ENCODE results near the gene EGLN2. TPM values are rescaled to one million over a fixed set of nuclear protein-coding genes. Genes with fewer than 3 reads are reported as not detected.

The EGLN2 gene
- total and polyA plus RNA-seq, 2 of the 4 experiments (the other 2 are of a cell fraction), result 54.1 to 60.2 TPM

GRCh38 chr19:40776932-40777644 is 21.9 kb upstream of the EGLN2 start:
- no TSS peak for BruUV-seq (replicated peaks)
- Histone ChIP-seq H4K5ac (ENCODE audit: low read depth, low read length) (peak overlapping the region; percentile 60), H3K27ac (ENCODE audit: insufficient read depth, low read length) (peak overlapping the region; percentile 89), H2BK15ac (ENCODE audit: low read depth, low read length) (0 out of 3 replicates have a peak overlapping the region, but pooled peaks have one; percentile 30), H3K36me3 (ENCODE audit: control insufficient read depth, insufficient read depth, low read length) (no peaks in the 10 kb centered on the region), H2AFZ (replicated peaks; ENCODE audit: low read length, poor library complexity) (peak overlapping the region; percentile 98), H4K8ac (ENCODE audit: low read depth in 2 of 2, low read length in 2 of 2) (peak overlapping the region; percentile 14 to 94), H3K23ac (ENCODE audit: low read depth, low read length) (peak overlapping the region; percentile 44; the same call in 1 of the 2 replicates), H3K14ac (replicated peaks; ENCODE audit: low read depth, low read length) (peak overlapping the region; percentile 94), H2AK5ac (ENCODE audit: low read depth, low read length) (peak overlapping the region; percentile 57), H3K4me3 (ENCODE audit: insufficient read depth, low read depth, low read length) (peak overlapping the region; percentile 64), H3K56ac (ENCODE audit: extremely low read depth, insufficient read depth, low read length) (peak overlapping the region; percentile 91), H2AK9ac (replicated peaks; ENCODE audit: low read depth, low read length, poor library complexity) (peak overlapping the region; percentile 93), H3K27me3 (ENCODE audit: control insufficient read depth, insufficient read depth, low read length) (no peaks in the 10 kb centered on the region), H4K91ac (ENCODE audit: insufficient read depth, low read depth, low read length) (peak overlapping the region; percentile 67), H3K4me2 (ENCODE audit: low read depth, low read length) (peak overlapping the region; percentile 94), H3K9me1 (ENCODE audit: insufficient read depth, low read length) (peaks cover 10% of the 10 kb centered on the region), H3K4me1 (ENCODE audit: control insufficient read depth, insufficient read depth, low read length) (peaks cover 6% of the 10 kb centered on the region), H3K18ac (ENCODE audit: low read depth, low read length) (0 out of 2 replicates have a peak overlapping the region, but pooled peaks have one; percentile 2), H3K9ac (ENCODE audit: low read depth, low read length) (peak overlapping the region; percentile 91), H2BK120ac (ENCODE audit: low read depth, low read length) (peak overlapping the region; percentile 38), H3K4ac (ENCODE audit: low read depth, low read length) (peak overlapping the region; percentile 91), H2BK20ac (ENCODE audit: low read depth, low read length) (no peak overlapping the region), H3K79me1 (ENCODE audit: low read depth in 1 of 2, low read length in 2 of 2) (peaks cover 8 to 18% of the 10 kb centered on the region in 2 experiments; a peak in 3 of 4 replicates), H3K9me3 (ENCODE audit: control insufficient read depth, insufficient read depth, low read length) (no peaks in the 10 kb centered on the region), H4K20me1 (ENCODE audit: insufficient read depth, low read length) (peaks cover 9% of the 10 kb centered on the region; the same call in 1 of the 2 replicates), H2BK5ac (ENCODE audit: low read depth, low read length, poor library complexity, severe bottlenecking) (peak overlapping the region; percentile 88)
- CTCF ChIA-PET, result interaction anchor here (0.6 to 2.0 kb wide), 2 partner anchors 22 to 114 kb away, joined by 3 to 6 read pairs; partner anchors contain the start of gene EGLN2
- TF ChIP-seq RAD21 (IDR thresholded peaks at IDR 0.05; ENCODE audit: low read length), result no peak
- peak; percentile 28; the same call in 1 of the 2 replicates for TF ChIP-seq BHLHE40 (IDR thresholded peaks at IDR 0.05; ENCODE audit: low read depth, low read length)
- TF ChIP-seq RCOR1 (IDR thresholded peaks at IDR 0.05; ENCODE audit: insufficient replicate concordance, low read length), result peak; percentile 57
- TF ChIP-seq RFX5 (IDR thresholded peaks at IDR 0.05; ENCODE audit: low read depth, low read length), result peak; percentile 98
- TF ChIP-seq MAZ (IDR thresholded peaks at IDR 0.05; ENCODE audit: borderline replicate concordance, low read depth, low read length), result no peak
- TF ChIP-seq POLR2A (IDR thresholded peaks at IDR 0.05; ENCODE audit: low read depth, low read length), result no peak
- no peak for TF ChIP-seq SMC3 (IDR thresholded peaks at IDR 0.05; ENCODE audit: low read depth, low read length)
- intact Hi-C loops (cut with micrococcal nuclease), result no loop called here
- 5% methylated on average over 4 of the region's 13 CpGs; no CpG with 5 or more reads in 1 of the 2 experiments for WGBS, 2 experiments (ENCODE audit: extremely low coverage in 2 of 2, insufficient read length in 1 of 2)
- DNase-seq (peak; percentile 91), ATAC-seq (ENCODE audit: low read depth) (peak; percentile 73)
- dilution Hi-C loops (cut with HindIII; ENCODE audit: low sequenced_read_pairs, unreplicated experiment), result no loop called here
- in situ Hi-C loops (cut with MboI; ENCODE audit: low sequenced_read_pairs), result no loop called here
- POLR2A ChIA-PET (ENCODE audit: unreplicated experiment), result interaction anchor here (1.4 kb wide), 1 partner anchor 21 kb away, joined by 8 read pairs; the partner anchor contains the start of gene EGLN2
